Measurements from ENCODE around the gene PDE6H. TPM values are rescaled to one million over a fixed set of nuclear protein-coding genes. Genes with fewer than 3 reads are reported as not detected.

PDE6H gene
- polyA plus RNA-seq, 2 of the 4 experiments (the other 2 are of a cell fraction) = not detected

GRCh38 chr12:14951851-14952250, 21.0 kb upstream of the PDE6H start:
- H3K4me2 ChIP-seq = peak overlapping the region; percentile 53; the same call in 2 of the 3 replicates
- no peaks in the 10 kb centered on the region for H3K9me3 ChIP-seq
- FAIRE-seq (no peak), ATAC-seq (no peak), DNase-seq (ENCODE audit: low read depth in 1 of 2, low spot score in 1 of 2) (no peak)
- TF ChIP-seq ATOH8 (CRISPR knock-in tag; IDR thresholded peaks at IDR 0.05; ENCODE audit: low read depth) (no peak), HOXB13 (CRISPR knock-in tag; IDR thresholded peaks at IDR 0.05; ENCODE audit: low read depth) (no peak), RAD21 (conservative IDR thresholded peaks at IDR 0.05 in 1 of 2, IDR thresholded peaks at IDR 0.05 in 1 of 2) (no peak)
- ChIA-PET CTCF (interaction anchor here (0.6 kb wide), 1 partner anchor 1110 kb away, joined by 3 read pairs; no protein-coding TSS in a partner anchor), POLR2A (no interaction called here)
- 55% methylated on average over 1 of the region's 1 CpG for WGBS (ENCODE audit: missing lambda C conversion rate)
- H3K4me1 ChIP-seq = peaks cover 41% of the 10 kb centered on the region
- H3K27ac ChIP-seq = peak overlapping the region in 1 of 2 experiments; percentile 58; a peak in 3 of 6 replicates
- H3K4me3 ChIP-seq = no peak overlapping the region

GRCh38 chr12:14952299-14952921, 20.4 kb upstream of the PDE6H start:
- peaks cover 36% of the 10 kb centered on the region for H3K4me1 ChIP-seq
- peak; percentile 65 for FAIRE-seq
- peak overlapping the region; percentile 53 for H3K4me2 ChIP-seq
- peak; percentile 97 for ATAC-seq
- peak; percentile 42 to 87 for DNase-seq (ENCODE audit: low read depth in 1 of 2, low spot score in 1 of 2)
- no peak for TF ChIP-seq EP300 (IDR thresholded peaks at IDR 0.05)
- no peak for TF ChIP-seq E2F6 (IDR thresholded peaks at IDR 0.05; ENCODE audit: borderline replicate concordance, low read depth)
- no peak for TF ChIP-seq FOSL2 (IDR thresholded peaks at IDR 0.05)
- peak; percentile 85 for TF ChIP-seq FOSL2 (CRISPR knock-in tag; IDR thresholded peaks at IDR 0.05)
- no peak for TF ChIP-seq REST (IDR thresholded peaks at IDR 0.05)
- TF ChIP-seq SREBF2 (IDR thresholded peaks at IDR 0.05) = no peak
- TF ChIP-seq ESRRA (IDR thresholded peaks at IDR 0.05; ENCODE audit: borderline replicate concordance, low read length) = no peak
- TF ChIP-seq CBX8 (IDR thresholded peaks at IDR 0.05) = no peak
- TF ChIP-seq EHMT2 (IDR thresholded peaks at IDR 0.05; ENCODE audit: low read depth) = no peak
- no peak for TF ChIP-seq RAD21 (conservative IDR thresholded peaks at IDR 0.05 in 1 of 2, IDR thresholded peaks at IDR 0.05 in 1 of 2)
- TF ChIP-seq FOXS1 (CRISPR knock-in tag; IDR thresholded peaks at IDR 0.05) = peak; percentile 69; the same call in 1 of the 2 replicates
- peak; percentile 92 for TF ChIP-seq ZFP36 (IDR thresholded peaks at IDR 0.05; ENCODE audit: borderline replicate concordance, partially characterized antibody)
- no peak for TF ChIP-seq HOXB13 (CRISPR knock-in tag; IDR thresholded peaks at IDR 0.05; ENCODE audit: low read depth)
- TF ChIP-seq ZSCAN20 (CRISPR knock-in tag; IDR thresholded peaks at IDR 0.05) = no peak
- 0 out of 2 replicates have a peak, but pooled peaks have one; percentile 18 for TF ChIP-seq MAX (IDR thresholded peaks at IDR 0.05)
- TF ChIP-seq PHF8 (IDR thresholded peaks at IDR 0.05; ENCODE audit: borderline replicate concordance, low read depth) = no peak
- no peak for TF ChIP-seq MAFK (IDR thresholded peaks at IDR 0.05; ENCODE audit: partially characterized antibody)
- TF ChIP-seq KDM1A (IDR thresholded peaks at IDR 0.05; ENCODE audit: low read depth) = no peak
- TF ChIP-seq GATA3 (IDR thresholded peaks at IDR 0.05; ENCODE audit: borderline replicate concordance) = no peak
- TF ChIP-seq HEYL (CRISPR knock-in tag; IDR thresholded peaks at IDR 0.05) = no peak
- TF ChIP-seq CBX2 (IDR thresholded peaks at IDR 0.05; ENCODE audit: borderline replicate concordance, low read depth) = no peak
- no peak for TF ChIP-seq CHD4 (IDR thresholded peaks at IDR 0.05; ENCODE audit: borderline replicate concordance)
- TF ChIP-seq NR3C1 (IDR thresholded peaks at IDR 0.05) = no peak
- POLR2A ChIA-PET = no interaction called here
- H3K9me3 ChIP-seq = no peaks in the 10 kb centered on the region
- WGBS (ENCODE audit: missing lambda C conversion rate) = 53% methylated on average over 7 of the region's 7 CpGs
- H3K4me3 ChIP-seq = no peak overlapping the region
- H3K27ac ChIP-seq = 0 out of 6 replicates have a peak overlapping the region, but pooled peaks of 1 of the 2 experiments have one; percentile 3
- CTCF ChIA-PET = interaction anchor here (0.6 kb wide), 1 partner anchor 1110 kb away, joined by 3 read pairs; no protein-coding TSS in a partner anchor

Measured in A549 (cell line).